Kidney epithelial cell (primary cell): ENCODE data around the gene SLC46A1. TPM values are rescaled to one million over a fixed set of nuclear protein-coding genes. Genes with fewer than 3 reads are reported as not detected.

Experiments used
- DNase-seq: peaks from one replicate; pipeline ENCODE4 v3.0.0-alpha.2; 2010; ENCODE audit warnings: low read depth
- H3K27me3 ChIP-seq: 2 replicates; pipeline ENCODE4 v1.6.0; 2011; ENCODE audit warnings: low read length; ENCODE audit not compliant: control insufficient read depth, insufficient read depth
- H3K36me3 ChIP-seq: 2 replicates; pipeline ENCODE4 v1.5.1; 2011; ENCODE audit warnings: low read length; ENCODE audit not compliant: control insufficient read depth, insufficient read depth
- H3K4me3 ChIP-seq: 2 replicates; pipeline ENCODE4 v1.5.1; 2011; ENCODE audit warnings: low read depth, mild to moderate bottlenecking, control low read depth, low read length
- CTCF ChIP-seq: IDR thresholded peaks from 2 replicates; pipeline ENCODE4 v1.5.1; 2011; ENCODE audit warnings: mild to moderate bottlenecking, moderate library complexity, low read length, control low read depth, inconsistent platforms; ENCODE audit not compliant: insufficient read depth, poor library complexity, severe bottlenecking
- total RNA-seq: library from RNA; depleted of rRNA; stranded (reverse); fragments of >200 nt; gene quantifications from 2 replicates; pipeline ENCODE4 v1.2.3, GENCODE V29; 2015

The SLC46A1 gene
- total RNA-seq, 1 donor from 2014 or later = 6.2 TPM

- no peak for TF ChIP-seq CTCF
- no peaks in the 10 kb centered on the region for H3K27me3 ChIP-seq
- H3K36me3 ChIP-seq = no peaks in the 10 kb centered on the region
- no peak overlapping the region for H3K4me3 ChIP-seq
- DNase-seq = no peak
These were observed 15.0 kb downstream of the SLC46A1 start for GRCh38 chr17:28390984-28391383.

DNA sequence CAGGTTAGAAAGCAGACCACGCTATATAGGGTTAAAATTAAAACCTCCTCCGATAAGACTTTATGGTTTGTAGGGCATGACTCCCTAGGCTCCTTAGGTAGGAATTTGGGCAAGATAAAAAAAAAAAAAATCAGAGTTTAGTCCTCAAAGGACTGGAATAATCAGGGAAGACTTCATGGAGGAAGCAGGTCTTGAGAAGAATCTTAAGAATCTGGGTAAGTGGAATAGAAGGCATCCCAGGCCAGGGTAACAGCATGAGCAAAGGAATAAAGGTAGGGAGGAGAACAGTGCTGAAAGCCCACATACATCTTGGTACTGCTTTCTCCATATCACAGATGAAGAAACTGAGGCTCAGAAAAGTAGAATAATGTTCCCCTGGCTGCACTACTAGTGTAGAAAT is 15.4 kb downstream of the SLC46A1 start:
- H3K4me3 ChIP-seq = no peak overlapping the region
- TF ChIP-seq CTCF = no peak
- no peak for DNase-seq
- no peaks in the 10 kb centered on the region for H3K36me3 ChIP-seq
- H3K27me3 ChIP-seq = no peaks in the 10 kb centered on the region

GRCh38 chr17:28390141-28390540 is 15.9 kb downstream of the SLC46A1 start:
- Histone ChIP-seq H3K4me3 (no peak overlapping the region), H3K27me3 (peaks cover 4% of the 10 kb centered on the region), H3K36me3 (no peaks in the 10 kb centered on the region)
- no peak for TF ChIP-seq CTCF
- DNase-seq = no peak

- TF ChIP-seq CTCF = no peak
- H3K4me3 ChIP-seq = no peak overlapping the region
These were observed 17.9 kb downstream of the SLC46A1 start for GRCh38 chr17:28388106-28388505.

GRCh38 chr17:28386391-28386790 is 19.6 kb downstream of the SLC46A1 start:
- DNase-seq = no peak
- Histone ChIP-seq H3K4me3 (no peak overlapping the region), H3K27me3 (peaks cover 27% of the 10 kb centered on the region), H3K36me3 (no peaks in the 10 kb centered on the region)
- TF ChIP-seq CTCF = no peak

More at GRCh38 chr17:28388106-28388505, 17.9 kb downstream of the SLC46A1 start:
- no peak for DNase-seq
- Histone ChIP-seq H3K27me3 (peaks cover 21% of the 10 kb centered on the region), H3K36me3 (no peaks in the 10 kb centered on the region)

GRCh38 chr17:28385406-28385805 is 20.6 kb downstream of the SLC46A1 start:
- Histone ChIP-seq H3K4me3 (no peak overlapping the region), H3K27me3 (peaks cover 36% of the 10 kb centered on the region), H3K36me3 (no peaks in the 10 kb centered on the region)
- no peak for TF ChIP-seq CTCF
- no peak for DNase-seq
